Right atrium auricular region (tissue), 2 donors: ENCODE results near the gene ALLC. TPM values are rescaled to one million over a fixed set of nuclear protein-coding genes. Genes with fewer than 3 reads are reported as not detected.

Source experiments
- DNase-seq: peaks from one replicate; pipeline ENCODE4 v3.0.0-alpha.2; 2019; ENCODE audit warnings: low spot score
- H3K27ac ChIP-seq, 2 donors: fragments of 200-600 bp; sonication (generic); 1 replicate in 1 of 2; 2 replicates in 1 of 2; pipeline ENCODE4 v1.5.1; 2016 to 2019
- H3K27me3 ChIP-seq, 2 donors: fragments of 200-600 bp; sonication (generic); one replicate each; pipeline versions ENCODE4 v1.5.1 to v1.6.0; 2017 to 2019
- H3K36me3 ChIP-seq: fragments of 200-600 bp; sonication (generic); one replicate; pipeline ENCODE4 v1.5.1; 2016
- H3K4me1 ChIP-seq, 2 donors: fragments of 200-600 bp; sonication (generic); one replicate each; pipeline versions ENCODE4 v1.5.1 to v1.6.0; 2017 to 2019
- H3K4me3 ChIP-seq, 2 donors: fragments of 200-600 bp; sonication (generic); 1 replicate in 1 of 2; 2 replicates in 1 of 2; pipeline ENCODE4 v1.5.1; 2017 to 2019; ENCODE audit warnings: mild to moderate bottlenecking in 1 of 2, moderate library complexity in 1 of 2
- H3K9me3 ChIP-seq, 2 donors: fragments of 200-600 bp; sonication (generic); one replicate each; pipeline ENCODE4 v1.5.1; 2019
- CTCF ChIP-seq, 2 donors: fragments of 200-600 bp; sonication (generic); IDR thresholded peaks; one replicate each; pipeline ENCODE4 v1.5.1; 2019; ENCODE audit warnings: antibody characterized with exemption in 2 of 2
- total RNA-seq, 2 donors: library from RNA; depleted of rRNA; stranded (reverse); fragments of >200 nt; gene quantifications; one replicate each; pipeline ENCODE4 v1.1.0, GENCODE V29; 2016

The ALLC gene
- total RNA-seq, 2 donors from 2014 or later = not detected

- DNase-seq = no peak
- Histone ChIP-seq H3K4me3 (no peak overlapping the region), H3K9me3 (no peaks in the 10 kb centered on the region), H3K27ac (no peak overlapping the region), H3K36me3 (no peaks in the 10 kb centered on the region), H3K27me3 (no peaks in the 10 kb centered on the region), H3K4me1 (peaks cover 0 to 13% of the 10 kb centered on the region in 2 donors)
- no peak for TF ChIP-seq CTCF (IDR thresholded peaks at IDR 0.05)
These were observed 8.4 kb upstream of the ALLC start for GRCh38 chr2:3649581-3649980.

- TF ChIP-seq CTCF (IDR thresholded peaks at IDR 0.05) = no peak
- Histone ChIP-seq H3K27ac (no peak overlapping the region), H3K36me3 (no peaks in the 10 kb centered on the region), H3K4me1 (peaks cover 0 to 13% of the 10 kb centered on the region in 2 donors), H3K27me3 (no peaks in the 10 kb centered on the region), H3K9me3 (no peaks in the 10 kb centered on the region), H3K4me3 (no peak overlapping the region)
- no peak for DNase-seq
These were observed 7.7 kb upstream of the ALLC start for GRCh38 chr2:3650140-3650920.

- peak overlapping the region; percentile 51 to 62 for H3K27ac ChIP-seq
- no peaks in the 10 kb centered on the region for H3K36me3 ChIP-seq
- H3K9me3 ChIP-seq = no peaks in the 10 kb centered on the region
- peak overlapping the region in 1 of 2 donors; percentile 34 for H3K4me3 ChIP-seq
- no peak for DNase-seq
- H3K4me1 ChIP-seq = peaks cover 0 to 14% of the 10 kb centered on the region in 2 donors
- no peak for TF ChIP-seq CTCF (IDR thresholded peaks at IDR 0.05)
- H3K27me3 ChIP-seq = no peaks in the 10 kb centered on the region
These were observed 6.0 kb upstream of the ALLC start for GRCh38 chr2:3651691-3652648.

GRCh38 chr2:3652896-3653625 is 4.9 kb upstream of the ALLC start:
- Histone ChIP-seq H3K27ac (no peak overlapping the region), H3K36me3 (no peaks in the 10 kb centered on the region), H3K9me3 (no peaks in the 10 kb centered on the region), H3K4me3 (no peak overlapping the region), H3K4me1 (peaks cover 0 to 25% of the 10 kb centered on the region in 2 donors), H3K27me3 (no peaks in the 10 kb centered on the region)
- DNase-seq = no peak
- no peak for TF ChIP-seq CTCF (IDR thresholded peaks at IDR 0.05)

- Histone ChIP-seq H3K36me3 (no peaks in the 10 kb centered on the region), H3K9me3 (no peaks in the 10 kb centered on the region), H3K27ac (no peak overlapping the region), H3K4me1 (peaks cover 0 to 28% of the 10 kb centered on the region in 2 donors), H3K27me3 (no peaks in the 10 kb centered on the region), H3K4me3 (no peak overlapping the region)
- no peak for DNase-seq
- TF ChIP-seq CTCF (IDR thresholded peaks at IDR 0.05) = no peak
These were observed 4.0 kb upstream of the ALLC start for GRCh38 chr2:3654011-3654410.
